GM13977 (cell line): ENCODE data around the gene ENAH.
"Not testable (repeated sequence)": the region's sequence is repeated elsewhere in the genome, so short reads cannot be mapped to it uniquely, and the experiment has no call there.

Experiments
- DNase-seq: peaks from one replicate; pipeline ENCODE4 v3.0.0; 2012; ENCODE audit warnings: low spot score
- CTCF ChIP-seq: IDR thresholded peaks from 2 replicates; pipeline ENCODE4 v1.5.1; 2012; ENCODE audit warnings: mild to moderate bottlenecking, control low read depth; ENCODE audit not compliant: insufficient read depth; ENCODE audit errors: extremely low read depth, missing control alignments
- in situ Hi-C: fragments of 300-500 bp; cut with MboI; formaldehyde crosslinking; loops from one replicate; pipeline ENCODE4 v1.12.0; 2022; ENCODE audit warnings: low sequenced_read_pairs, low pct_unique_long_range_greater_than_20kb, mixed read lengths, inconsistent platforms; ENCODE audit not compliant: unreplicated experiment

ENAH gene

GRCh38 chr1:225474986-225475820, 177.7 kb downstream of the ENAH start:
- peak; percentile 87 for DNase-seq
- TF ChIP-seq CTCF = peak; percentile 100
- in situ Hi-C loops = loop anchor here (10.0 kb wide), 1 partner anchor 510 kb away; no protein-coding TSS in a partner anchor

GRCh38 chr1:225474439-225474985, 178.4 kb downstream of the ENAH start:
- no peak for DNase-seq
- in situ Hi-C loops = loop anchor here (10.0 kb wide), 1 partner anchor 510 kb away; no protein-coding TSS in a partner anchor
- TF ChIP-seq CTCF = no peak

- in situ Hi-C loops = loop anchor here (10.0 kb wide), 1 partner anchor 511 kb away; no protein-coding TSS in a partner anchor
- peak; percentile 4 for DNase-seq
These were observed 179.1 kb downstream of the ENAH start for GRCh38 chr1:225473676-225474438.

- in situ Hi-C loops = loop anchor here (10.0 kb wide), 1 partner anchor 512 kb away; no protein-coding TSS in a partner anchor
- not testable (repeated sequence) for DNase-seq
These were observed 179.7 kb downstream of the ENAH start for GRCh38 chr1:225473266-225473665.

GRCh38 chr1:225471453-225472301, 181.2 kb downstream of the ENAH start:
- in situ Hi-C loops = loop anchor here (10.0 kb wide), 1 partner anchor 513 kb away; no protein-coding TSS in a partner anchor
- no peak for TF ChIP-seq CTCF
- DNase-seq = no peak

GRCh38 chr1:225471109-225471452, 181.8 kb downstream of the ENAH start:
- in situ Hi-C loops = loop anchor here (10.0 kb wide), 1 partner anchor 514 kb away; no protein-coding TSS in a partner anchor
- TF ChIP-seq CTCF = no peak
- no peak for DNase-seq
